Measurements from ENCODE around the gene GGT6.

DNA sequence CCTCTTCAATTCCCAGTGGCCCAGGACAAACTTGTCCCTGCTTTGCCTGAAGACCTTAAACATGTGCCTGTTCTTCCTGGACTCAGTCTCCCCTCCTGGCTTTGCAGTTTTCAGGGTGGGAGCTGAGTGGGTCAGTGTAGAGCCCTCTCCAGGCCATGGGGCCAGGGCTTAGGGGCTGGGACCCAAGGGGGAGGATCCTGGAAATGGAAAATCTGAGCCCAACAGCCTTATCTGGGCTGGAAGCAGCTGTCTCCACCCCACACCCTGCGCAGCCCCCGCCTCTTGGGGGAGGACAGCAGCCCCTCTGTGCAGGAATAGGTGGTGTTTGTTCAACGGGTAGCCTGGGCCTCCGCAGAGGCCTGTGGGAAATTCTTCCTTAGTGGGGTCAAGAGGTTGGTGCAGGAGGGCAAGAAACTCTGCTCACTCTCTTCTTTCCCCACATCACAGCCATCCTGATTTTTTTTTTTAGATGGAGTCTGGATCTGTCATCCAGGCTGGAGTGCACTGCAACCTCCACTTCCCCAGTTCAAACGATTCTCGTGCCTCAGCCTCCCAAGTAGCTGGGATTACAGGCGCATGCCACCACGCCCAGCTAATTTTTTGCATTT, 17.1 kb upstream of the GGT6 start:
- TF ChIP-seq KLF6 (CRISPR knock-in tag; IDR thresholded peaks at IDR 0.05) (no peak), GTF2F1 (IDR thresholded peaks at IDR 0.05; ENCODE audit: low read length) (no peak), MAFK (conservative IDR thresholded peaks at IDR 0.05 in 1 of 2, IDR thresholded peaks at IDR 0.05 in 1 of 2; ENCODE audit: low read length in 2 of 2) (no peak), CREB1 (IDR thresholded peaks at IDR 0.05) (no peak), CREB1 (CRISPR knock-in tag; IDR thresholded peaks at IDR 0.05) (no peak), HNRNPL (IDR thresholded peaks at IDR 0.05; ENCODE audit: low read depth, low read length) (0 out of 2 replicates have a peak, but pooled peaks have one; percentile 4), CREM (IDR thresholded peaks at IDR 0.05) (no peak), CREM (CRISPR knock-in tag; IDR thresholded peaks at IDR 0.05) (no peak), MAFG (CRISPR knock-in tag; IDR thresholded peaks at IDR 0.05) (no peak), BHLHE40 (IDR thresholded peaks at IDR 0.05; ENCODE audit: low read length) (no peak), BRCA1 (CRISPR knock-in tag; IDR thresholded peaks at IDR 0.05) (no peak), ZKSCAN5 (CRISPR knock-in tag; IDR thresholded peaks at IDR 0.05) (no peak), LCORL (IDR thresholded peaks at IDR 0.05) (no peak), LCORL (CRISPR knock-in tag; IDR thresholded peaks at IDR 0.05) (no peak), ZNF7 (CRISPR knock-in tag; IDR thresholded peaks at IDR 0.05) (no peak), IKZF4 (CRISPR knock-in tag; IDR thresholded peaks at IDR 0.05; ENCODE audit: borderline replicate concordance, low read depth, not compliant biosample characterization) (no peak)
- TF ChIP-seq, protein P1, sequence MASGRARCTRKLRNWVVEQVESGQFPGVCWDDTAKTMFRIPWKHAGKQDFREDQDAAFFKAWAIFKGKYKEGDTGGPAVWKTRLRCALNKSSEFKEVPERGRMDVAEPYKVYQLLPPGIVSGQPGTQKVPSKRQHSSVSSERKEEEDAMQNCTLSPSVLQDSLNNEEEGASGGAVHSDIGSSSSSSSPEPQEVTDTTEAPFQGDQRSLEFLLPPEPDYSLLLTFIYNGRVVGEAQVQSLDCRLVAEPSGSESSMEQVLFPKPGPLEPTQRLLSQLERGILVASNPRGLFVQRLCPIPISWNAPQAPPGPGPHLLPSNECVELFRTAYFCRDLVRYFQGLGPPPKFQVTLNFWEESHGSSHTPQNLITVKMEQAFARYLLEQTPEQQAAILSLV (CRISPR knock-in tag; IDR thresholded peaks at IDR 0.05; ENCODE audit: borderline replicate concordance) = no peak
